ENCODE data around the gene PPP6R1. TPM values are rescaled to one million over a fixed set of nuclear protein-coding genes. Genes with fewer than 3 reads are reported as not detected.

The PPP6R1 gene
- total RNA-seq, 1 donor from 2014 or later, result 30.4 TPM

- peaks cover 0 to 86% of the 10 kb centered on the region in 2 donors for H3K36me3 ChIP-seq
These were observed 20.8 kb downstream of the PPP6R1 start for GRCh38 chr19:55238030-55238429.

GRCh38 chr19:55232986-55233385, 25.8 kb downstream of the PPP6R1 start:
- Histone ChIP-seq H3K27me3 (no peaks in the 10 kb centered on the region), H3K9me3 (no peaks in the 10 kb centered on the region), H3K4me3 (no peak overlapping the region), H3K4me1 (no peaks in the 10 kb centered on the region), H3K27ac (no peak overlapping the region), H3K36me3 (peaks cover 0 to 73% of the 10 kb centered on the region in 2 donors)
- TF ChIP-seq POLR2AphosphoS5 (IDR thresholded peaks at IDR 0.05; ENCODE audit: insufficient read depth in 1 of 2, low read depth in 1 of 2) (no peak), POLR2A (IDR thresholded peaks at IDR 0.05) (no peak), CTCF (IDR thresholded peaks at IDR 0.05) (no peak)
- DNase-seq (ENCODE audit: extremely low spot score in 2 of 2), result no peak
- intact Hi-C loops (cut with DNase I), result no loop called here

More at GRCh38 chr19:55238030-55238429, 20.8 kb downstream of the PPP6R1 start:
- no peak overlapping the region for H3K27ac ChIP-seq
- TF ChIP-seq POLR2AphosphoS5 (IDR thresholded peaks at IDR 0.05; ENCODE audit: insufficient read depth in 1 of 2, low read depth in 1 of 2) (no peak), CTCF (IDR thresholded peaks at IDR 0.05) (no peak), POLR2A (IDR thresholded peaks at IDR 0.05) (no peak)
- no peak for DNase-seq (ENCODE audit: extremely low spot score in 2 of 2)
- no peaks in the 10 kb centered on the region for H3K27me3 ChIP-seq
- H3K4me1 ChIP-seq, result no peaks in the 10 kb centered on the region
- H3K9me3 ChIP-seq, result no peaks in the 10 kb centered on the region
- no peak overlapping the region for H3K4me3 ChIP-seq
- intact Hi-C loops (cut with DNase I), result no loop called here

DNA sequence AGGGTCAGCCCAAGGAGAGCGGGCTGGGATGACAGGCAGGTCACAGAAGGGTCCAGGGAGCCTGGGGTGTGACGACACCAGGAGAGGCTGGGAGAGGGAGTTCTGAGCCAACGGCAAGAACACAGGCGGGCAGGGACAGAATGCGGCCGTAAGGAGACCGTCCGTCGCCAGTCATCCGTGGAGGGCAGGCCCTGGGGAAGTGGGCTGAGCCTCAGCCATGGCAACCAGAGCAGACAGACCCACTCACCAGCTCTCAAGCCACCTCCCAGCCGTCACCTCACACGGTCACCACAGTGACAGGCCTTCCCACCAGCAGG, 26.6 kb downstream of the PPP6R1 start:
- no peaks in the 10 kb centered on the region for H3K9me3 ChIP-seq
- no peak overlapping the region for H3K27ac ChIP-seq
- no peaks in the 10 kb centered on the region for H3K27me3 ChIP-seq
- TF ChIP-seq POLR2AphosphoS5 (IDR thresholded peaks at IDR 0.05; ENCODE audit: insufficient read depth in 1 of 2, low read depth in 1 of 2) (no peak), POLR2A (IDR thresholded peaks at IDR 0.05) (no peak), CTCF (IDR thresholded peaks at IDR 0.05) (no peak)
- DNase-seq (ENCODE audit: extremely low spot score in 2 of 2), result no peak
- H3K4me1 ChIP-seq, result no peaks in the 10 kb centered on the region
- intact Hi-C loops (cut with DNase I), result no loop called here
- no peak overlapping the region for H3K4me3 ChIP-seq
- H3K36me3 ChIP-seq, result peaks cover 0 to 73% of the 10 kb centered on the region in 2 donors

DNA sequence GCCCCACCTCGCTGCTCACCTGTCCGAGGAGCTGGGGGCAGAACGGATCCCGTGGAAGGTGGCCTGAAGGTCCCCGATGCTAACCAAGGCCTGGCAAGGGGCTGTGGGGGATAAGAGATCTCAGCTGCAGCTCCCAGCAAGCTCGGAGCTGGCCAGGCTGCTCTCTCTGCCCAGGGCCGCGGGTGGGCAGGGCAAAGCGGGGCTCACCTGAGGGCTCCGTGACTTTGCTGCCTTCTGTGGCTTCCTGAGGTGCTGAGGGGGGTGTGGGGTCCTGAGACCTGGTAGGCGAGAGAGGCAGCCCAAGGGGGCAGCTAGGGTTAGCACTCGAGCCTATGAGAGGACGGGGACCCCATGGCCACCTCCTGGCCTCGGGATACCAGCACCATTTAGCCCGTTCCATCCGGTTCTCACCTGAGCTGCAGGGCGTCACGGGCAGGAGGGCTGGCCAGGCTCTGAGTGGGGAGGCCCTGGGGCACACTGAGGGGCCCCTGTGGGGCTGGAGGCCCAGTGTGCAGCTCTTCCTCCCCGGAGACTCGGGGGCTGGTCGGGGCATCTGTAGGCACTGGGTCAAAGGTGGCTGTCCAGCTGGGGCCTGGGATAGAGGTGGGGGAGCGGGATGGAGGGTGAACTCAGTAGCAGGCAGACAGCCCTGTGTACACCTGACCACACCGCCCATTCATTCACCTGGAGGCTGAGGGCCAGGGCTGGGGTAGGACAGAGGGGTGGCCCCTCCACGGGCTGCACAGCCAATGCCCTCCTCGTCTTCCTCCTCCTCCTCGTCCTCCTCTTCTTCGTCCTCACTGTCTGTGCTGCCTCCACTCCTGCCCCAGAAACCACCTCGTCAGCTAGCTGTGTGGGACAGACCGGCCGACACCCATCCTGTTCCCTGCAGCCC, 27.2 kb downstream of the PPP6R1 start:
- no peak overlapping the region for H3K4me3 ChIP-seq
- no peak overlapping the region for H3K27ac ChIP-seq
- intact Hi-C loops (cut with DNase I), result no loop called here
- no peaks in the 10 kb centered on the region for H3K9me3 ChIP-seq
- H3K27me3 ChIP-seq, result no peaks in the 10 kb centered on the region
- H3K36me3 ChIP-seq, result peaks cover 0 to 71% of the 10 kb centered on the region in 2 donors
- TF ChIP-seq CTCF (IDR thresholded peaks at IDR 0.05), result no peak
- TF ChIP-seq POLR2AphosphoS5 (IDR thresholded peaks at IDR 0.05; ENCODE audit: insufficient read depth in 1 of 2, low read depth in 1 of 2), result no peak
- TF ChIP-seq POLR2A (IDR thresholded peaks at IDR 0.05), result no peak
- H3K4me1 ChIP-seq, result no peaks in the 10 kb centered on the region
- DNase-seq (ENCODE audit: extremely low spot score in 2 of 2), result no peak

DNA sequence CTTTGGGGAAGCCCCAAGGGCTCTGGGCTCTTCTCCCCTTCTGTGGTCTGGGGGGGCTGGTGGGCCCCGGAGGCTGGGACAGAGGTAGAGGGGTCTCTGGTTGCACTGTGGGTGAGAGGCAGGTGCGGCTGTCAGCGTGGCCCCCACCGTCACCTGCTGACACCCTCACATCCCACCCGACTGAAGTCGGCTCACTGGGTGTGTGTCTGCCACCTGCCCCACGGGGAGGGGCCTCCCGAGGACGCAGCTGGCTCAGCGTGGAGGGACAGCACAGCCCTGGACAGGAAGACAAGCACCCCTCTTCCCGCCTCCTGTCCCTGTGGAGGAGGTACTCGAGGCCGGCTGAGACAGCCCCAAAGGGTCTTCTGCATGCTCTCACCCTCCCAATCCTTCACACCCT, 28.0 kb downstream of the PPP6R1 start:
- Histone ChIP-seq H3K27me3 (no peaks in the 10 kb centered on the region), H3K4me3 (no peak overlapping the region), H3K4me1 (no peaks in the 10 kb centered on the region), H3K36me3 (peaks cover 0 to 62% of the 10 kb centered on the region in 2 donors), H3K27ac (no peak overlapping the region), H3K9me3 (no peaks in the 10 kb centered on the region)
- intact Hi-C loops (cut with DNase I), result no loop called here
- no peak for TF ChIP-seq POLR2AphosphoS5 (IDR thresholded peaks at IDR 0.05; ENCODE audit: insufficient read depth in 1 of 2, low read depth in 1 of 2)
- no peak for TF ChIP-seq POLR2A (IDR thresholded peaks at IDR 0.05)
- no peak for DNase-seq (ENCODE audit: extremely low spot score in 2 of 2)

Data from vagina (tissue), 2 donors.